ENCODE measurements around the gene CLEC10A. TPM values are rescaled to one million over a fixed set of nuclear protein-coding genes. Genes with fewer than 3 reads are reported as not detected.
A peak's percentile ranks its signal among the peaks of the same experiment; 100 is the strongest.

Gene CLEC10A
- total RNA-seq, 1 experiment from 2014 or later = not detected

DNA sequence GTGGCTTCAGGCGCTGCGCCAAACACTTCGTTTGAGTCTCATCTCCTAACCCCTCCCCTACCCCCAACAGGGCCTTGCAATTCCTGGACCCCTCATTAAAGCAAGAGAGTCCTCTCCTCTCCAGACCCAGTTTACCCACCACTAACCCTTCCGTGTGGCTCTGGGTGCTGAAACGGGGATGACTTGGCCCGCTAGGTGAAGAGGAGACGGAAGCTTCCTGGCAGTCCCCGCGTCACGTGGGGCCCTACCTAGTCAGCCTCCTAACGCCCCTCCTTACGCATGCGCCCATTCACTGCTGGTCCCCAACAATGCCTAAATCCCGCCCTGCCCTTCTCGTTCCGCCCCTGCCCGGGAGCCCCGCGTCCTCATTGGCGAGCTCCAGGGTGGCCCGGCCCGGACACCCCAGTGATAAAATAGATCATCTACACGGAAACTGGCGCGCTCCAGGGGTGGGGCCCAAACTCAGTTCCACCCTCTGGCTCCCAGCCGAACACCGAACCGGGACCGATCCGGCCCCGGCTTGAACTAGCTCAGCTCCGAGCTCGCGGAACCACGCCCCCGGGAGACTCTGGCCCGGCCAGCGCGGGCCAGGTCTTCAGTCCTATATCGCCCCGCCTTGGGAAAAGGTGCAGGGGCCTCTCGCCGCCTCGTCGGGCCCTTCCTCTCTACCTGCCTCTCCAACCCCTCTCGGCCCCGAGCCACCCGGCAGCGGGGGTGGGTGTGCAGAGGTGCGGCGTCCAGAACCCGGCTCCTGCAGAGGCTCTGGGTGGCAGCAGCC is 44.3 kb downstream of the CLEC10A start, which contains the start of gene SLC16A13:
SLC16A13 (plus strand) TSS at position 425 of the 778 bp plus-strand sequence. CDS start 368 bp downstream, outside the sequence.
- peaks cover 6% of the 10 kb centered on the region; the same call in 1 of the 2 replicates for H3K4me1 ChIP-seq (ENCODE audit: control insufficient read depth, insufficient read depth, low read length)
- ChIA-PET POLR2A (interaction anchor here (0.5 to 0.6 kb wide), 2 partner anchors 141 to 623 kb away, joined by 3 to 5 read pairs; no protein-coding TSS in a partner anchor), CTCF (interaction anchor here (0.6 kb wide), 1 partner anchor 207 kb away, joined by 3 read pairs; the partner anchor contains the start of gene GABARAP)
- H3K4me3 ChIP-seq (ENCODE audit: low read depth in 2 of 2, low read length in 2 of 2) = peak within 1 kb of the TSS; percentile 61 to 87
- ATAC-seq = peak; percentile 97
- intact Hi-C loops (cut with micrococcal nuclease; ENCODE audit: unreplicated experiment) (no loop called here), in situ Hi-C loops (cut with HindIII; ENCODE audit: low pct_unique_long_range_greater_than_20kb, low sequenced_read_pairs) (no loop called here)
- H3K36me3 ChIP-seq (ENCODE audit: control insufficient read depth, insufficient read depth, low read length) = no peaks in the 10 kb centered on the region
- H3K9me3 ChIP-seq (ENCODE audit: control insufficient read depth, insufficient read depth, low read depth, low read length) = no peaks in the 10 kb centered on the region
- TF ChIP-seq POLR2AphosphoS5 (IDR thresholded peaks at IDR 0.05; ENCODE audit: low read depth, low read length) (peak; percentile 81), TCF7L2 (IDR thresholded peaks at IDR 0.05; ENCODE audit: low read depth, low read length) (no peak), SIN3A (IDR thresholded peaks at IDR 0.05; ENCODE audit: borderline replicate concordance, insufficient read depth, low read depth, low read length) (no peak)
- TF ChIP-seq, protein P1, sequence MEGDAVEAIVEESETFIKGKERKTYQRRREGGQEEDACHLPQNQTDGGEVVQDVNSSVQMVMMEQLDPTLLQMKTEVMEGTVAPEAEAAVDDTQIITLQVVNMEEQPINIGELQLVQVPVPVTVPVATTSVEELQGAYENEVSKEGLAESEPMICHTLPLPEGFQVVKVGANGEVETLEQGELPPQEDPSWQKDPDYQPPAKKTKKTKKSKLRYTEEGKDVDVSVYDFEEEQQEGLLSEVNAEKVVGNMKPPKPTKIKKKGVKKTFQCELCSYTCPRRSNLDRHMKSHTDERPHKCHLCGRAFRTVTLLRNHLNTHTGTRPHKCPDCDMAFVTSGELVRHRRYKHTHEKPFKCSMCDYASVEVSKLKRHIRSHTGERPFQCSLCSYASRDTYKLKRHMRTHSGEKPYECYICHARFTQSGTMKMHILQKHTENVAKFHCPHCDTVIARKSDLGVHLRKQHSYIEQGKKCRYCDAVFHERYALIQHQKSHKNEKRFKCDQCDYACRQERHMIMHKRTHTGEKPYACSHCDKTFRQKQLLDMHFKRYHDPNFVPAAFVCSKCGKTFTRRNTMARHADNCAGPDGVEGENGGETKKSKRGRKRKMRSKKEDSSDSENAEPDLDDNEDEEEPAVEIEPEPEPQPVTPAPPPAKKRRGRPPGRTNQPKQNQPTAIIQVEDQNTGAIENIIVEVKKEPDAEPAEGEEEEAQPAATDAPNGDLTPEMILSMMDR (IDR thresholded peaks at IDR 0.05) = no peak
- peak; percentile 88 for DNase-seq (ENCODE audit: low read depth, low spot score)
- peak within 1 kb of the TSS; percentile 97 for H3K27ac ChIP-seq (ENCODE audit: low read length)
- BruUV-seq (replicated peaks) = no TSS peak
- H3K27me3 ChIP-seq (ENCODE audit: control insufficient read depth, insufficient read depth, low read length) = no peaks in the 10 kb centered on the region

DNA sequence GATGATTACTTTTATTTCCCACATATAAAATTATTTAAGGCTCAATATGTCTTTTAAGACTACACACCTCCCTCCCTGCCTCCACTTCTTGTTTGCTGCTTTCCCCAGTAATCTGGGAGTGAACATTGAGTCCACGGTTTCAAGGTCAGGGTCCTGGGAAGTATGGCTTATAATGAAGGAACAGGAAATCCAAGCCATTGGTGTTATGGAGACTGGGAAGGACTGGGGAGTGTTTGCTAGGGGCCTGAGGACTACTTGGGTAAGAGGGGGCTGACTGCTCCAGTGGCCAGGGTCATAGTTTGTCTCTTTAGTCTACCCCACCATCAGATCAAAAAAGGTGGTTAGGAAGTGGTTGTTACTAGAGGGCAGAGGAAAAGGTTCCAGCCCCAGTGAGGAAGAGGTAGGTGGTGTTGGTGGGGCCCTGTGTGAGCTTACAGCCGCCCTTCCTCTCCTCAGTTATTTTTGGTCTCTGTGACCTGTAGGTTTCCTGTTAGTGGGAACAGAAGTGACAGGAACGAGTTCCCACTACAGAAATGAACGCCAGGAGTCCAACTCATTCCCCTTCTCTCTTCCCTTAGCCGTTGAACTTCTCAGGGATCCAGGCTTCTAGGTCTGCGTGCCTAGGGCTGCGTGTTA is 45.0 kb downstream of the CLEC10A start:
- ChIA-PET CTCF (interaction anchor here (0.6 kb wide), 1 partner anchor 260 kb away, joined by 3 read pairs; no protein-coding TSS in a partner anchor), POLR2A (interaction anchor here (0.5 to 0.6 kb wide), 2 partner anchors 142 to 1789 kb away, joined by 3 read pairs; no protein-coding TSS in a partner anchor)
- BruUV-seq (replicated peaks) = TSS peak; percentile 98
- no peaks in the 10 kb centered on the region for H3K9me3 ChIP-seq (ENCODE audit: control insufficient read depth, insufficient read depth, low read depth, low read length)
- H3K36me3 ChIP-seq (ENCODE audit: control insufficient read depth, insufficient read depth, low read length) = no peaks in the 10 kb centered on the region
- H3K27ac ChIP-seq (ENCODE audit: low read length) = peak overlapping the region; percentile 97
- H3K4me1 ChIP-seq (ENCODE audit: control insufficient read depth, insufficient read depth, low read length) = peaks cover 6% of the 10 kb centered on the region; the same call in 1 of the 2 replicates
- in situ Hi-C loops (cut with HindIII; ENCODE audit: low pct_unique_long_range_greater_than_20kb, low sequenced_read_pairs) = no loop called here
- no peak for TF ChIP-seq POLR2AphosphoS5 (IDR thresholded peaks at IDR 0.05; ENCODE audit: low read depth, low read length)
- TF ChIP-seq, protein P1 (IDR thresholded peaks at IDR 0.05) = no peak
- TF ChIP-seq SIN3A (IDR thresholded peaks at IDR 0.05; ENCODE audit: borderline replicate concordance, insufficient read depth, low read depth, low read length) = no peak
- TF ChIP-seq, protein P2, sequence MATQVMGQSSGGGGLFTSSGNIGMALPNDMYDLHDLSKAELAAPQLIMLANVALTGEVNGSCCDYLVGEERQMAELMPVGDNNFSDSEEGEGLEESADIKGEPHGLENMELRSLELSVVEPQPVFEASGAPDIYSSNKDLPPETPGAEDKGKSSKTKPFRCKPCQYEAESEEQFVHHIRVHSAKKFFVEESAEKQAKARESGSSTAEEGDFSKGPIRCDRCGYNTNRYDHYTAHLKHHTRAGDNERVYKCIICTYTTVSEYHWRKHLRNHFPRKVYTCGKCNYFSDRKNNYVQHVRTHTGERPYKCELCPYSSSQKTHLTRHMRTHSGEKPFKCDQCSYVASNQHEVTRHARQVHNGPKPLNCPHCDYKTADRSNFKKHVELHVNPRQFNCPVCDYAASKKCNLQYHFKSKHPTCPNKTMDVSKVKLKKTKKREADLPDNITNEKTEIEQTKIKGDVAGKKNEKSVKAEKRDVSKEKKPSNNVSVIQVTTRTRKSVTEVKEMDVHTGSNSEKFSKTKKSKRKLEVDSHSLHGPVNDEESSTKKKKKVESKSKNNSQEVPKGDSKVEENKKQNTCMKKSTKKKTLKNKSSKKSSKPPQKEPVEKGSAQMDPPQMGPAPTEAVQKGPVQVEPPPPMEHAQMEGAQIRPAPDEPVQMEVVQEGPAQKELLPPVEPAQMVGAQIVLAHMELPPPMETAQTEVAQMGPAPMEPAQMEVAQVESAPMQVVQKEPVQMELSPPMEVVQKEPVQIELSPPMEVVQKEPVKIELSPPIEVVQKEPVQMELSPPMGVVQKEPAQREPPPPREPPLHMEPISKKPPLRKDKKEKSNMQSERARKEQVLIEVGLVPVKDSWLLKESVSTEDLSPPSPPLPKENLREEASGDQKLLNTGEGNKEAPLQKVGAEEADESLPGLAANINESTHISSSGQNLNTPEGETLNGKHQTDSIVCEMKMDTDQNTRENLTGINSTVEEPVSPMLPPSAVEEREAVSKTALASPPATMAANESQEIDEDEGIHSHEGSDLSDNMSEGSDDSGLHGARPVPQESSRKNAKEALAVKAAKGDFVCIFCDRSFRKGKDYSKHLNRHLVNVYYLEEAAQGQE (IDR thresholded peaks at IDR 0.05; ENCODE audit: insufficient read depth in 1 of 2, low read depth in 2 of 2, low read length in 1 of 2) = no peak
- TF ChIP-seq TCF7L2 (IDR thresholded peaks at IDR 0.05; ENCODE audit: low read depth, low read length) = no peak
- intact Hi-C loops (cut with micrococcal nuclease; ENCODE audit: unreplicated experiment) = no loop called here
- no peak for DNase-seq (ENCODE audit: low read depth, low spot score)
- ATAC-seq = no peak
- no peaks in the 10 kb centered on the region for H3K27me3 ChIP-seq (ENCODE audit: control insufficient read depth, insufficient read depth, low read length)
- peak overlapping the region; percentile 61 to 87 for H3K4me3 ChIP-seq (ENCODE audit: low read depth in 2 of 2, low read length in 2 of 2)
